Breast epithelium (tissue), 3 donors: ENCODE results near the gene DHCR24.

Source experiments
- POLR2A ChIP-seq: fragments of 450-650 bp; IDR thresholded peaks from one replicate; pipeline ENCODE4 v1.6.1; 2016; ENCODE audit warnings: antibody characterized with exemption, mild to moderate bottlenecking, moderate library complexity
- POLR2AphosphoS5 ChIP-seq, 3 donors: sonication (generic); formaldehyde crosslinking; IDR thresholded peaks; one replicate each; pipeline ENCODE4 v1.6.1; 2017; ENCODE audit warnings: antibody characterized with exemption in 3 of 3
- TF ChIP-seq, protein P1 (sequence below), 3 donors: fragments of 450-650 bp; IDR thresholded peaks; one replicate each; pipeline ENCODE4 v1.5.1; 2016 to 2017; ENCODE audit warnings: antibody characterized with exemption in 3 of 3, mild to moderate bottlenecking in 3 of 3, moderate library complexity in 3 of 3

DNA sequence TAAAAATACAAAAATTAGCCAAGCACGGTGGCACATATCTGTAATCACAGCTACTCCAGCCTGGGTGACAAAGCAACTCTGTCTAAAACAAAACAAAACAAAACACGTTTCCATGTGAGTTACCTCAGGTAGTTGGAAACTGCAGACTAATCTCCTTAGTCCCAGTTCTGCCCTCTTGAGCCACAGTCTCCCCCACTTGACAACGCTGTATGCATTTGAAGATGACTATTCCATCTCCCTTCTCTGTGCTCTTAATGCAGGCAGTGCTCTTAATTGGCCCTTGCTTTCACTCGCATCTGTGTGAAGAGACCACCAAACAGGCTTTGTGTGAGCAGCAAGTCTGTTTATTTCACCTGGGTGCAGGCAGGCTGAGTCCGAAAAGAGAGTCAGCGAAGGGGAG, 19.6 kb upstream of the DHCR24 start:
- TF ChIP-seq, protein P1, sequence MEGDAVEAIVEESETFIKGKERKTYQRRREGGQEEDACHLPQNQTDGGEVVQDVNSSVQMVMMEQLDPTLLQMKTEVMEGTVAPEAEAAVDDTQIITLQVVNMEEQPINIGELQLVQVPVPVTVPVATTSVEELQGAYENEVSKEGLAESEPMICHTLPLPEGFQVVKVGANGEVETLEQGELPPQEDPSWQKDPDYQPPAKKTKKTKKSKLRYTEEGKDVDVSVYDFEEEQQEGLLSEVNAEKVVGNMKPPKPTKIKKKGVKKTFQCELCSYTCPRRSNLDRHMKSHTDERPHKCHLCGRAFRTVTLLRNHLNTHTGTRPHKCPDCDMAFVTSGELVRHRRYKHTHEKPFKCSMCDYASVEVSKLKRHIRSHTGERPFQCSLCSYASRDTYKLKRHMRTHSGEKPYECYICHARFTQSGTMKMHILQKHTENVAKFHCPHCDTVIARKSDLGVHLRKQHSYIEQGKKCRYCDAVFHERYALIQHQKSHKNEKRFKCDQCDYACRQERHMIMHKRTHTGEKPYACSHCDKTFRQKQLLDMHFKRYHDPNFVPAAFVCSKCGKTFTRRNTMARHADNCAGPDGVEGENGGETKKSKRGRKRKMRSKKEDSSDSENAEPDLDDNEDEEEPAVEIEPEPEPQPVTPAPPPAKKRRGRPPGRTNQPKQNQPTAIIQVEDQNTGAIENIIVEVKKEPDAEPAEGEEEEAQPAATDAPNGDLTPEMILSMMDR (IDR thresholded peaks at IDR 0.05): no peak
- TF ChIP-seq POLR2A: no peak
- TF ChIP-seq POLR2AphosphoS5 (IDR thresholded peaks at IDR 0.05): no peak
